ENCODE data around the gene CLEC2L. TPM values are rescaled to one million over a fixed set of nuclear protein-coding genes. Genes with fewer than 3 reads are reported as not detected.

The CLEC2L gene
- total RNA-seq, 3 donors from 2014 or later, result not detected

GRCh38 chr7:139502226-139502625 lies 21.3 kb upstream of the CLEC2L start:
- ATAC-seq, result no peak
- H3K9me3 ChIP-seq, result no peaks in the 10 kb centered on the region
- H3K36me3 ChIP-seq (ENCODE audit: low read depth), result no peaks in the 10 kb centered on the region
- peaks cover 5% of the 10 kb centered on the region for H3K4me1 ChIP-seq (ENCODE audit: low read depth)
- intact Hi-C loops (cut with DNase I, micrococcal nuclease), result no loop called here
- no peak for DNase-seq
- no peak overlapping the region for H3K4me3 ChIP-seq
- TF ChIP-seq CTCF (IDR thresholded peaks at IDR 0.05), result no peak

- TF ChIP-seq CTCF (IDR thresholded peaks at IDR 0.05), result no peak
- intact Hi-C loops (cut with DNase I, micrococcal nuclease), result no loop called here
- ATAC-seq, result peak; percentile 48
- Histone ChIP-seq H3K4me1 (ENCODE audit: low read depth) (no peaks in the 10 kb centered on the region), H3K36me3 (ENCODE audit: low read depth) (no peaks in the 10 kb centered on the region), H3K9me3 (no peaks in the 10 kb centered on the region), H3K4me3 (no peak overlapping the region)
- peak in 1 of 3 donors; percentile 32 for DNase-seq
Measured at GRCh38 chr7:139505563-139505962, 17.9 kb upstream of the CLEC2L start.

GRCh38 chr7:139509535-139509934 lies 13.9 kb upstream of the CLEC2L start:
- H3K36me3 ChIP-seq (ENCODE audit: low read depth), result no peaks in the 10 kb centered on the region
- ATAC-seq (no peak), DNase-seq (no peak)
- TF ChIP-seq CTCF (IDR thresholded peaks at IDR 0.05), result no peak
- intact Hi-C loops (cut with DNase I, micrococcal nuclease), result no loop called here
- H3K4me1 ChIP-seq (ENCODE audit: low read depth), result no peaks in the 10 kb centered on the region
- no peaks in the 10 kb centered on the region for H3K9me3 ChIP-seq
- no peak overlapping the region for H3K4me3 ChIP-seq

GRCh38 chr7:139511315-139511714 lies 12.2 kb upstream of the CLEC2L start:
- Histone ChIP-seq H3K4me3 (no peak overlapping the region), H3K4me1 (ENCODE audit: low read depth) (no peaks in the 10 kb centered on the region), H3K36me3 (ENCODE audit: low read depth) (no peaks in the 10 kb centered on the region), H3K9me3 (no peaks in the 10 kb centered on the region)
- DNase-seq (no peak), ATAC-seq (no peak)
- intact Hi-C loops (cut with DNase I, micrococcal nuclease), result no loop called here
- TF ChIP-seq CTCF (IDR thresholded peaks at IDR 0.05), result no peak

- no peak overlapping the region for H3K4me3 ChIP-seq
- H3K36me3 ChIP-seq (ENCODE audit: low read depth), result no peaks in the 10 kb centered on the region
- no peaks in the 10 kb centered on the region for H3K4me1 ChIP-seq (ENCODE audit: low read depth)
- intact Hi-C loops (cut with DNase I, micrococcal nuclease), result no loop called here
- no peaks in the 10 kb centered on the region for H3K9me3 ChIP-seq
- ATAC-seq, result no peak
- DNase-seq, result no peak
- no peak for TF ChIP-seq CTCF (IDR thresholded peaks at IDR 0.05)
Measured at GRCh38 chr7:139515266-139515665, 8.2 kb upstream of the CLEC2L start.

- DNase-seq, result no peak
- Histone ChIP-seq H3K36me3 (ENCODE audit: low read depth) (no peaks in the 10 kb centered on the region), H3K9me3 (no peaks in the 10 kb centered on the region), H3K4me1 (ENCODE audit: low read depth) (no peaks in the 10 kb centered on the region), H3K4me3 (no peak overlapping the region)
- intact Hi-C loops (cut with DNase I, micrococcal nuclease), result no loop called here
- no peak for ATAC-seq
- no peak for TF ChIP-seq CTCF (IDR thresholded peaks at IDR 0.05)
Measured at GRCh38 chr7:139521439-139521838, 2.0 kb upstream of the CLEC2L start.
